GM18498 (cell line): Measurements from ENCODE around the gene CCDC142.
"Not testable (repeated sequence)": the region's sequence is repeated elsewhere in the genome, so short reads cannot be mapped to it uniquely, and the experiment has no call there.

ENCODE experiments used
- ATAC-seq: cut with Tn5 transposase; IDR thresholded peaks from one replicate; pipeline ENCODE4 v1.9.1; 2021; ENCODE audit warnings: mild to moderate bottlenecking, moderate library complexity; ENCODE audit not compliant: unreplicated experiment

CCDC142 gene

DNA sequence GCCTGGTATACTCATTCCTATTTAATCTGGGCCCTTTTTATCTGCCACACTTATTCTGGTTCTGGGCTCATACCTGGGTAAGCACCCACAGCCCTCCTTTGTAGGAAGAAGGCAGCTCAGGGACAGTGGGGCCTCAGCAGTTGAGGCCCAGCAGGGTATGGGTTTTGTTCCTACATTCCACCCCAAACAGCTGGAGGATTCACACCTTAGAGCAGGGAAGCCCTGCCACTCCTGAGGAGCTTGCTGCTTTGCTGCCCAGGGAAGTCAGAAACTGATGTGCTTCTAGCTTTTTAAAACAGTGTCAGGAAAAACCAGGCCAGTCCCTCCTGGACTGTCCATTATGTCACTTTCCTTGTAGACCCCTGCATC lies 17.8 kb upstream of the CCDC142 start:
- no peak for ATAC-seq

DNA sequence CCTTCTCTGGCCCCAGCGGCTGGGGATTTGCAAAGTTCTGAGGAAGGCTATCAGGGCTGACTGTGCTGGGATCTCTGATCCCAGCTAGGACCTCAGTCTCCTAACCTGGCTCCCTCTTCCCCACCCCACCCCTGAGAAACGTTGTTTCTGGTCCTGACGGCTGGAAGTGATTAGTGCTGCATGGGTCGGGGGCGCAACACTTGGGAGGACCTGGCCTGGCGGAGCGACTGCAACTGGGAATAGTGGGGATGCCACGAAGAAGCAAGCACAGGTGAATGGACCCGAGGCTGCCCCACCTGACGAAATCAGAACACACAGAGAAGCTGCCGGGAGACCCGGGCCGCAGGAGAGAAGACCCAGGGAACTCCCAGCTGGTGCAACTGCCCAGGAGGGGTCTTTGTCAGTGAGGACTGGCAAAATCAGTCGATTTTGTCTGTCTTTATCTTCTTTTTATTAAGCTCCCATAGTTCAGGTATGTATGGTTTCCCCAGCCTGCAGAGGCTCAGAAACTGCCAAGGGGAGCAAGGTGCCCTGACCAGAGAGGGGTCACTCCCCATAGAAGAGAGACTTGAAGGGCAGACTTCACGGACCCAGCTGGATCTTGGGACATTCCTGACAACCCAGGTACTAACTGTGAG lies 17.3 kb upstream of the CCDC142 start:
- no peak for ATAC-seq

DNA sequence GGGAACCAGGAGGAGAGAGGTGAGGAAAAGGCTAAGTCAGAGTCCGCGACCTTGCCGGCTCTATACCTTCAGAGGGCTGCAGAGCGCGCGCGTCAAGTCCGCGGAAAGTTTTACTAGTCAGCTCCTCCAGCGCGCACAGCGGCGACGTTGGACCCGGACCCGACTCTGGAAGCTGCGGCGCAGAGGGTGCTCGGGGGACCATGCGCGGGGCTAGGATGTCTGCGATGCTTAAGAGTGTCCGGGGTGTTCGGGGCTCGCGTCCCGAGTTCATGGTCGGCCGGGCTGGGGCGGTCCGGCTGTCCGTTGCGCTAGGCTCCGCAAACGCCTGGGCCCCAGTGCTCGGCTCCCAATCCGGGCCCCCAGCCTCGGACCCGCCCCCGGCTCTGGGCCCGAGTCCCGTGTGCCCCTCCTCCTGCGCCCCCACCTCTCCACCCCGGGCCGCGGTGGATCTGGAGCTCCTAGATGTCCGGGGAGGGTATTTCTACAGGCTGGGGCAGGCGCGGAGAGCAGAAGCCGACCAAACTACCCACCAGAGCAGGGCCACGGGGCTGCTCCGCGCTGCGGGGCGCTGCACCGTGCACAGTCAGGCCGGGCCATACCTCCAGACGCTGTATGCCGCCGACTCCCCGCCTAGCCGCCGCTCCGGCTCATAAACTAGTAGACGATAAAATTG lies 16.6 kb upstream of the CCDC142 start, which contains the start of gene LBX2:
Gene LBX2 (minus strand): TSS at position 337 of the 673 bp plus-strand sequence. CDS start 66 bp downstream, at position 271.
- no peak for ATAC-seq

DNA sequence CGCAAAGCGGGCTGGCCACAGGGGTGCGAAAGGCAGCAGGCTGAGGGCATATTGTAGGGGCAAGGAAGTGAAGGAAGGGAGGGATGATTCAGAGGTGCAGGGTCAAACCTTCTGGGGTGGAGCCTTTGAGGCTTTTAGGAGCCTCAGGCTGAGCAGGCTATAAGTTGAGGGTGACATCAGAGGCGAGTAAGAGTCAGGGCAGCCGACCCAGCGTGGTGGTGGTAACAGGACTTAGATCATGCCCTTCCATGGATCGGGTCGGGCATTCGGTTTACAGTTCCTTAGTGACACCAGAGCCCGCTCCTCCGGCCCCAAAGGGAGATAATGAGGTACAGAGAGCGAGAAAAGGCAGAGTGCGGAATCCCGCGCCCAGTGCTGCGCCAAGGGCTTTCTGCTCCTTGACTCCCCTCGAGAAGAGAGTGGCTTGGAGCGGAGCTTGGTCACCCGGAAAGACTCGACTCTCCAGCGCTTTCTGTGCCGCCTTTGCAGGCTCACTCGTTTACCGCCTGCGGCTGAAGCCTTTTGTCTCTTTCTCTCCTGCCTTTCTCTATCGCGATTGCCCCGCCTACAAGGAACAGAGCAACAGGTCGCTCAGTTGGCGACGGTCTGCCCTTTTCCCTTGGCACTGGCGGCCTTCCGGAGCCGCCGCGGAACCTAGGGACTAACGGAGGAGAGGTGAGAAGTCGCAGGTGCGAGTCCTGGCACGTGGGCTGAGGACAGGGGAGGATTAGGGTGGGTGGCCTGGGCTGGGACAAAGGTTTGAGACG lies 15.9 kb upstream of the CCDC142 start:
- no peak for ATAC-seq

DNA sequence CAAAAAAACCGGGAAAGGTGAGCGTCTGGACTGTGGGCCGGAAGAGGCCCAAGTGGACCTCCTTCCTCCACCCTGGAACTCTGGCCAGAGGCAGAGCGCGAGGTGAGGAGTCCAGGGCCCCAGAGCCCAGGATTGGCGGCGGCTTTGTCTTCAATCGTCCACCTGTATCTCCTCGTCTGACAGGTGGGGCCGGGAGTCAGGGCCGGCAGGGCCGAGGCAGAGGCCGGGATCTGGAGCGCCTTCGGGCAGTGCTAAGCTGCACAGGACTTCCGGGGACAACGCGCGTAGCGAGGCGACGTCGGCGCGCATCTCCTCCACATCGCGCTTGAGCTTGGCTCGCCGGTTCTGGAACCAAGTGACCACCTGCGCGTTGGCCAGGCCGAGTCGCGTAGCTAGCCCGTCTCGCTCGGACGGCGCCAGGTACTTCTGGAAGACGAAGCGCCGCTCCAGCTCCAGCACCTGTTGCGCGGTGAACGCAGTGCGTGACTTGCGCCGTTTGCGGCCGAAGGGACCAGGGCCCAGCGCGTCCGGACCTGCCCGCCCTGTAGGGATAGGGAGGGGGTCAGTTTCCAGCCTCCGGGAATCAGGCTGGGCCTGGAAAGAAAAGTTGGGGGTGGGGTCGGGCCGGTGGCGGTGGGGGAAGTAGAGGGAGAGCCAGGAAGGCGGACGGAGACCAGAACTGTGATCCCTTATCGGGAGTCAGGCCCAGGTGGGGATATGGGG lies 15.1 kb upstream of the CCDC142 start:
- ATAC-seq = no peak

DNA sequence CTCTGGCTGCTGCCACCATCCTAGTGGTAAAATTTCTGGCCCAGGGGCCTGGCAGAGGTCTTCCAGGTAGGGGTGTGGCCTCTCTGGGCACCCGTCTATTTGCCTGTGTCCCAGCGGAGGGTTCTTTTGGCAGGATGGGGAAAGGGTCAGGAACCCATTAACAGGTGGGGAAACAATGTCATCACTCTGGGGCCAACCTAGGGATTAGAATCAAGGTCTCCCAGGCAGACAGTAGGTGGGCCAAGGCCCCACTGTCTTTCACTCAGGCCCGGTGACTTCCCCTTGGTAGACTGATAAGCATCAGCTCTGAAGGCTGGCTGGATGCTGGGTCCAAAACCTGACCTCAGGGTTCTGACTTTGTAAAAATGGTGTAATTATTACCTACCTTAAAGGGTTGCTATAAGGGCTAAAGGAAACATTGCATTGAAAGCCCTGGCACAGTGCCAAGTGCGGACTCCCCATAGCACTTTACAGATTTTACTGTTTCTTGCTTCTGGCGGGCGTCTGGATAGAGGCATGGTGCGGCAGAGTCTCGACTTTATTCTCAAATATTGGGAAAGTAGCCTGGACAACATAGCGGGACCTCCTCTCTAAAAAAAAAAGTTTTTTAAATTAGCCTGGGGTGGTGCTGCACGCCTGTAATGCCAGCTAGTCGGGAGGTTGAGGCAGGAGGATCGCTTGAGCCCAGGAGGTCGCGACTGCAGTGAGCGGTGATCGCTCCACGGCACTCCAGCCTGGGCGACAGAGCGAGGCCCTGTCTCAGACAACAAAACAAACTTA lies 14.4 kb upstream of the CCDC142 start:
- no peak for ATAC-seq

DNA sequence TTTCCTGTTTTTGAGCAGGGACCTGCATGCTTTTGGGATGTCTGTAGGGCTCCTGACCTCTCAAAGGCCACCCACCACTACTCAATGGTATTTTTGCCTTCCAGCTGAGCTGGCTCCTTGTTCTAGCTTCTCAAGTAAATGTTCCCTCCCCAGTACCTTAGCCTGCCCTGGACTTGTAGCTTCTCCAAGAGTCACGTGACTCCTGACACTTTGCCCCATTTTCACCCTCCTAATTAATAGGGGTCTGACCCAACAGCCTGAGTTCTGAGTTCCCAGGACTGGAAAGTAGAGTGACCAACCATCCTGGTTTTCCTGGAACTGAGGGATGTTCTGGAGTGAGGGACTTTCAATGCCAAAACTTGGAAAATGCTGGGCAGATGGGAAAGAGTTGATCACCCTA lies 12.6 kb upstream of the CCDC142 start:
- ATAC-seq = no peak

DNA sequence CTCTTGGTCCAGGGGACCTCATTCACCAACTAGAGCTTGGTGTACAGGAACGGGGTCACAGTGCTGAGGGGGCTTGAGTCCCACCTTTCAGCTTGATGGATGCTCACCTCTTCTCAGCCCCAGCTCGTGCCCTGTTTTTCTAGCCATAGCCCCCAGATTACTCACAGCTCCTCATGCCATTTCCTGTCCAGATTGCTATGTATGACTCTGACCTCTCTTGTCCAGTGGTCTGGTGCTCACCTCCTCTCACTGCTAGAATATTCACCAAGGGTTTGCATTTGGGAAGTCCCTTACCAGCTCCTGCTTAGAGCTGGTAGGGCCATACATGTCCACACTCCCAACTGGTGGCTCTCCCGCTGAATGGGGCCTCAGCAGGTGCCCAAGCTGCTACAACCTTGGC lies 10.7 kb upstream of the CCDC142 start:
- ATAC-seq = no peak

DNA sequence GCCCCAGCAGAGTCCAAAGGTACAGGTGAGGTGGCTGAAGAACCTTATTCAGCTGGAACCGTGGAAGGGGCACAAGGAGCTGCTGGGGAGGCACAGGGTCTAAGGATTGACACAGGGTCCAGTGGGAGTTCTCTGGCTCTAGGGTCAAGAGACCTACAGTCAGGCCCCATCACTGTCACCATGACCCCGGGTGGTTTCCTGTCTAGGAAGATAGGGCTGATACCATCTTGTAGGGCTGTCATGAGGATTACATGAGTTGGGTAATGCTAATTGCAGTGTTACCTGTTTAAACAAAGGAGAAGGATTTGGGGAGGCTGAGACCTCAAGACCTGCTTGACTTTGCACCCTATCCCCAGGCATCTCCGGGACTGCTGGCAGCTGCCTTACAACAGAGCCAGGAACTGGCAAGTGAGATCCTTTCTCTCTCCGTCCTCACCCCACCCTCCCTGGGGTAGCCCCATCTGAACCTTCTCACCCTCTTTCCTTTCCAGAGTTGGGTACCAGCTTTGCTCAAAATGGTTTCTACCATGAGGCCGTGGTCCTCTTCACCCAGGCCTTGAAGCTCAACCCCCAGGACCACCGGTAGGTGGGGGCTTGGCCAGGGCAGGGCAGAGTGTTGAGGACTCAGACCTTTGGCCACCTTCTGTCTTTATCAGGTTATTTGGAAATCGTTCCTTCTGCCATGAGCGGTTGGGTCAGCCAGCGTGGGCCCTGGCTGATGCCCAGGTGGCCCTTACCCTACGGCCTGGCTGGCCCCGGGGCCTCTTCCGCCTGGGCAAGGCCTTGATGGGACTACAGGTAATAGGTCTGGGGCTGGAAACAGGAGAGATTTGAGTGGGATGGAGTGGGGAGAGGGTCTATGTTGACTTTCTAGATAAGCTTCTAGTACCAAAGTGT lies 9.1 kb upstream of the CCDC142 start:
- ATAC-seq = no peak

DNA sequence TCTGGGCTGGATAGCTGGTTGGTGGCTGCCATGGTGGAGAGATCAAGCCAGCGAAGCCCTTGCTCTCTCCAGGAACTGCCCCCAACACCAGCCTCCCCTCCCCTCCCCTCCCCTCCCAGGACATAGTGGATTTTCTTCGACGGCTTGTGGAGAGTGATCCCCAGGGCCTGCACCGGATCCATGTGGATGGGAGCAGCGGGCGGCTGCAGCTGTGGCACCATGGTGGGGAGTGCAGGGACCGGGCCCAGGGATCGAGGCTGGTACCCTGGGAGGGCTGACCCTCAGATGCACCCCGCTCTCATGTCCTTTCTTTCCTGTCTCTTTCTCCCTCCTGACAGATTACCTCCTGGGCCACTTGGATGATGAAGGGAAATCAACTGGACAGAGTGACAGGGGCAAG lies 7.1 kb upstream of the CCDC142 start:
- no peak for ATAC-seq

DNA sequence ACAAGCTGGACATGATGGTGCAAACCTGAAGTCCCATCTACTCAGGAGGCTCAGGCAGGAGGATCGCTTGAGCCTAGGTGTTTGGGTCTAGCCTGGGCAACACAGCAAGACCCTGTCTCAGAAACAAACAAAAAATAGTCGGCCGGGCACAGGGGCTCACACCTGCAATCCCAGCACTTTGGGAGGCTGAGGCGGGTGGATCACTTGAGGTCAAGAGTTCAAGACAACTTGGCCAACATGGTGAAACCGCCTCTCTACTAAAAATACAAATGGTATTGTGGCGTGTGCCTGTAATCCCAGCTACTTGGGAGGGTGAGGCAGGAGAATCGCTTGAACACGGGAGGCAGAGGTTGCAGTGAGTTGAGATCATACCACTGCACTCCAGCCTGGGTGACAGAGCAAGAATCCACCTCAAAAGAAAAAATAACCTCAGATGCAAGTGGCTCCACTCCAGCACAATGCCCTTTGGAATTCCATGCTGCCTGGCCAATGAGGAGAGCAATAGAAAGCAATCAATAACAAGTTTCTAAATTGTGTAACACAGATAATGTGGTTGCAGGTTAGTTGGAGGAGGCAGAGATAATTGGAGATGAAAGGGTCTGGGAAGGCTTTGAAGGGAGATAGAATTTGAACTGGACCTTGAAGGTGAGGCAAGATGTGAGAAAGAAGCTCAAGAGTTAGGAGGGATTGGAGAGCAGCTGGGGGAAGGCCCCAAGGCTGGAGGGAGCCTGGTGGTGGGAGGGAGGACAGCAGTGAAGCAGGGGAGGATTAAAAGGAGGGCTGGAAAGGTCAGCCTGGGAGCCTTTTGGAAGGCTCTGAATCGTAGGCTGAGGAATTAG lies 6.1 kb upstream of the CCDC142 start:
- no peak for ATAC-seq

DNA sequence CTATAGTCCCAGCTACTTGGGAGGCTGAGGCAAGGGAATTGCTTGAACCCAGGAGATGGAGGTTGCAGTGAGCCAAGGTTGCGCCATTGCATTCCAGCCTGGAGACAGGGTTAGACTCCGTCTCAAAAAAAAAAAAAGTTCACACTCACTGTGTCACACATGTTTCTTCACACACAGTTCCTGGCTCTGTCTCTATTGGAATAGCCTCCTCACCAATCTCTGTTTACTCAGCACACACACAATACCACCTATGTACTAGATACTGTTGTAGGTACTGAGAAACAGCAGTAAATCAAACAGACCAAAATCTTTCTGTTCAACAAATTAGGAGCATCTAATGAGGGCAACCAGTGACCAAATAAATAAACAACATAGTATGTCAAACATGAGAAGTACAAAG lies 3.3 kb upstream of the CCDC142 start:
- ATAC-seq = no peak

DNA sequence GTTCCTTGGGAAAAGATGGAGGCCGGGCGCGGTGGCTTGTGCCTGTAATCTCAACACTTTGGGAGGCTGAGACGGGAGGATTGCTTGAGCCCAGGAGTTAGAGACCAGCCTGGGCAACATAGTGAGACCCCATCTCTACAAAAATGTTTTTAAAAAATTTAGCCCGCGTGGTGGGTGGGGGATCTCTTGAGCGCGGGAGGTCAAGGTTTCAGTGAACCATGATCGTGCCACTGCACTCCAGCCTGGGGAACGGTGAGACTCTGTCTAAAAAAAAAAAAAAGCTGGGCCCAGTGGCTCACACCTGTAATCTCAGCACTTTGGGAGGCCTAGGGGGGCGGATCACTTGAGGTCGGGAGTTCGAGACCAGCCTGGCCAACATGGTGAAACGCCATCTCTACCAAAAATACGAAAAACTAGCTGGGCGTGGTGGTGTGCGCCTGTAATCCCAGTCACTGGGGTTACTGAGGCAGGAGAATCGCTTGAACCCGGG lies 922 bp upstream of the CCDC142 start:
- not testable (repeated sequence) for ATAC-seq

DNA sequence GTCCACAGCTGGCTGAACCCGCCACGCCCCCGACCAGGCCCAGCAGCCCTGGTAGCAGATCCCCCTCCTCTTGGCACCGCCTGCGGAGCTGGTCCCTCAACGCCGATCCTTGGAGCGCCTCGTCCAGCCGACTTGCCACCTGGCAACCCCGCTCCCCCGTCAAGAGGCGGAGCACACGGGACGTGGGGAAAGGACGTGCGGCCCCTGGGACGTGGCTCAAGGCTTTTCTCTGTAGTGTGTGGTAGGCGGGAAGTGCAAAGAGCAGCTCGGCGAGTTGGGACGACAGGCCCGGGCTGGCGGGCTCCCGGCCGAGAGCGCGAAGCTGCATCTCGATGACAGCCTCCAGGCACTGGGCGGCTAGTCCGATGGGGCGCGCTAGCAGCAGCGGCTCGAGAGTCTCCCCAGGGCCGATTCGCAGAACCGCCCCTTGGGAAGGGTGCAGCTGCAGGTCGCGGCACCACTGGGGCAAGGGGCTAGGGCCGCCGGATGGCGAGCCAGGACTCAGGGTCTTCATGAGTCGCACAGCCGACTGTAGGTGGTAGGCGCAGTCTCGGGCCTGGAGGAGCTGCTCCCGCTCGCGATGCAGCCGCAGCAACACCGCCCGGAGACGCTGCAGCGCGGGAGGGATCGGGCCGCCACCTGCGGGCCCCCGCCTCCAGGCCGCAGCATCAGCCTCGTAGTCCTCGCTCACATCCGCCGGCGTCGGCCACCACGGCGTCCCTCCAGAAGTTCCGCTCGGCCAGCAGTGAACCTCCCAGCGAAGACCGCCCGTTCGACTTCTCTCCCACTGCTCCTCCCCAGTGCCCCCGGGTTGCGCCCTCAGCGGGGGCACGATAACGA lies 617 bp downstream of the CCDC142 start:
- peak; percentile 41 for ATAC-seq

DNA sequence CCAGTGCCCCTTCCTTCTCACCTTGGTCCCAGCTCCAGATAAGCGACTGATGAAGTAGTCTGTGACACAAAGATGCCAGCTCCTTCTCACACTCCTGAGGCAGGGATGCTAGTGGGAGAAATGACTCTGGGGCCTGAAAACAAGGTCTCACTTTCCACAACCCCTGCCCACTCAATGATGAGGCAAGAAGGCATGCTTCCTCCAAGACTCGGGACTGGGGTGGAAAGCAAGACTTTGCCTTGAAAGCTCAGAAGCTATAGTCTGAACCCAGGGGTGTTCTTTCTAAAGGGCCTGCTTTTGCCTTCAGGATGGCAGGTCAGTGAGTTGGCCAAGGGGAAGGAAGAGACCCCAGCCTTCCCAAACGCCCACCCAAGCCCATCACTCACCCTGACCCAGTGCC lies 1.4 kb downstream of the CCDC142 start:
- ATAC-seq = no peak

DNA sequence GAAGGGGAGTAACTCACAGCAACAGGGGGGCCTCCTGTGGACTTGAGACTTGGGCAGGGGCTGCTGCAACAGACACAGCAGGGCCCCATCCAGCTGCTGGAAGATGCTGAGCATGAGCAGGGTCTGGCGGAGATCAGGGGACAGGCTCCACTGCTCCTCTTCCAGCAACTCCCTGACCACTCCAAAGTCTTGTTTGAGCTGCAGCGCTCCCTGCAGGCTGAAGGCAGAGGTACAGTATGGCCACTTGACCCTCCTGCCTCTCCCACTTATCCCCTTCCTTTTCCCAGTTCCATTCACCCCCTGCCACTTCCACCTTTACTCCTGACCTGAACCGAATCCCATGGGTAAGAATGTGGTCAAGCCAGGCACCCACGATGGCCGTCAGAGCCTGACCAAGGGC lies 7.9 kb downstream of the CCDC142 start:
- ATAC-seq = no peak

DNA sequence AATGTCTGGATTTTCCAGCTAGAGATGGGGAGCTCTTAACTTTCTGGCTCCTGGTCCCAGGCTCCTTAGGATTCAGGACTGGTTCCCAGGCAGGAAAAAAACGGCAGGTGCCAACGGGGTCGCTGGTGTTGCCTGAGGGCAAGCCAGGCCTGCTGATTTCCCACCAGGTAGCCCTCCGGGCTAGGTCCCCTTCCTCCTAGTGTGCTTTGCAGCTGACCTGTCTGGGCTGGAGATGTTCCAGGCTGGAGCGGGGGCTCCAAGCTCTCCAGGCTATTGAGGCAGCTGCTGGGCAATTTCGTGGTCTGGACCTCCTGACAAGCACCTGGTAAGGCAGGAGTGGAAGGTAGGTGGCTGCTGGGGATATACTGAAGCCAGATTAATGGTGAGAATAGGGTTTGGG lies 8.3 kb downstream of the CCDC142 start:
- no peak for ATAC-seq

DNA sequence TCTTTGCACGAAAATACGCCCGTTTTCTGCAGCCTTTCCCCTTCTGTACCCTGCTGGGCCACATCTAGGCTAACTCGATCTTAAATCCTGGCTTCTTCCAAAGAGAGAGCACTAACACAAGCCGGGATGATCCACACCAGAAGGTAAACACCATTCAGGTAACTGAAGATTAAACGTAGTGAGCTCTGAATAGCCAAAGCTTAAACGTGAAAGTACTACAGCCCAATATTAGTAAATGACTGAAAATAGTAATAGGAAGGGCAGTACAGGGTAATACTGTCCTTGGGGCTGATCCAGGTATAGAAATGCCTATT lies 9.9 kb downstream of the CCDC142 start:
- no peak for ATAC-seq
